Stomach (tissue), 9 donors: ENCODE results near the gene RPS2. TPM values are rescaled to one million over a fixed set of nuclear protein-coding genes. Genes with fewer than 3 reads are reported as not detected.

Experiments
- DNase-seq, 2 donors: peaks; one replicate each; pipeline versions ENCODE4 v3.0.0 to v3.0.0-alpha.2; 2013 to 2019
- H3K27ac ChIP-seq, 5 donors: fragments of 200-600 bp in 4 of 5; sonication (generic) in 4 of 5; one replicate each; pipeline ENCODE4 v1.5.1; 2013 to 2019; ENCODE audit warnings: mild to moderate bottlenecking in 1 of 5, moderate library complexity in 1 of 5
- H3K27me3 ChIP-seq, 3 donors: fragments of 200-600 bp; sonication (generic); one replicate each; pipeline ENCODE4 v1.5.1; 2017 to 2019; ENCODE audit warnings: mixed run types in 1 of 3
- H3K36me3 ChIP-seq, 4 donors: fragments of 200-600 bp; sonication (generic); 1 replicate in 3 of 4; 2 replicates in 1 of 4; pipeline ENCODE4 v1.5.1; 2016 to 2019
- H3K4me1 ChIP-seq, 4 donors: fragments of 200-600 bp; sonication (generic); one replicate each; pipeline ENCODE4 v1.5.1; 2016 to 2019
- H3K4me3 ChIP-seq, 4 donors: fragments of 200-600 bp; sonication (generic) in 3 of 4; one replicate each; pipeline ENCODE4 v1.5.1; 2016 to 2019; ENCODE audit warnings: mild to moderate bottlenecking in 1 of 4
- H3K9me3 ChIP-seq, 4 donors: fragments of 200-600 bp; sonication (generic); one replicate each; pipeline ENCODE4 v1.5.1; 2016 to 2019
- CTCF ChIP-seq, 7 experiments: fragments of 450-650 bp in 4 of 7; fragments of 200-600 bp in 3 of 7; sonication (generic) in 3 of 7; IDR thresholded peaks; one replicate each; pipeline ENCODE4 v1.5.1; 2016 to 2019; ENCODE audit warnings: antibody characterized with exemption in 7 of 7, control low read depth in 2 of 7, mild to moderate bottlenecking in 1 of 7
- EP300 ChIP-seq: sonication (generic); formaldehyde crosslinking; IDR thresholded peaks from one replicate; pipeline ENCODE4 v1.6.1; 2017; ENCODE audit warnings: antibody characterized with exemption
- POLR2A ChIP-seq, 4 donors: fragments of 450-650 bp; IDR thresholded peaks; one replicate each; pipeline ENCODE4 v1.6.1; 2016; ENCODE audit warnings: antibody characterized with exemption in 4 of 4, control low read depth in 2 of 4, mild to moderate bottlenecking in 1 of 4, moderate library complexity in 1 of 4
- POLR2AphosphoS5 ChIP-seq, 3 donors: sonication (generic); formaldehyde crosslinking; IDR thresholded peaks; one replicate each; pipeline ENCODE4 v1.6.1; 2016; ENCODE audit warnings: antibody characterized with exemption in 3 of 3
- WGBS, 5 donors: extraction: QIAGEN DNeasy Blood & Tissue Kit in 3 of 5; methylation state at CpG; one replicate each; pipeline versions ENCODE4 v1.1.5 to v1.1.7; 2013 to 2018; 5-methylcytosine and 5-hydroxymethylcytosine counted together
- intact Hi-C: fragments of 100-400 bp; cut with DNase I; formaldehyde crosslinking; loops from one replicate; pipeline ENCODE4 v1.15.1; 2023; ENCODE audit warnings: low total_unique reads
- polyA plus RNA-seq, 3 donors: library from polyadenylated mRNA; stranded (reverse); fragments of 200-250 nt; gene quantifications; one replicate each; pipeline ENCODE4 v1.2.3, GENCODE V29; 2013
- total RNA-seq, 5 donors: library from RNA; depleted of rRNA; stranded (reverse); fragments of >200 nt; gene quantifications; one replicate each; pipeline versions ENCODE4 v1.1.0 to v1.2.3, GENCODE V29; 2014 to 2016
- donor health status: healthy with polysubstance abuse.
- donor health status: Bipolar disorder and iron deficiency.
- donor health status: healthy.

RPS2 gene
- total and polyA plus RNA-seq, 8 donors: 997 to 4,842 (median 2,511) TPM

- intact Hi-C loops: no loop called here
- Histone ChIP-seq H3K27me3 (peaks cover 4 to 56% (median 36%) of the 10 kb centered on the region in 3 donors), H3K9me3 (no peaks in the 10 kb centered on the region), H3K27ac (peak overlapping the region; percentile 64 to 84 (median 76)), H3K4me1 (peaks cover 32 to 75% (median 65%) of the 10 kb centered on the region in 4 donors), H3K4me3 (peak overlapping the region; percentile 77 to 83 (median 78)), H3K36me3 (peaks cover 17 to 32% (median 30%) of the 10 kb centered on the region in 4 donors)
- 24 to 32% (median 31%) methylated on average over 19 of the region's 19 CpGs for WGBS, 5 donors
- no peak for DNase-seq
- TF ChIP-seq POLR2AphosphoS5 (IDR thresholded peaks at IDR 0.05): no peak
- no peak for TF ChIP-seq POLR2A (IDR thresholded peaks at IDR 0.05)
- no peak for TF ChIP-seq CTCF (IDR thresholded peaks at IDR 0.05)
- no peak for TF ChIP-seq EP300
Measured at GRCh38 chr16:1982991-1983543, 18.4 kb upstream of the RPS2 start.

GRCh38 chr16:1982013-1982433, 17.4 kb upstream of the RPS2 start:
- H3K27me3 ChIP-seq: peaks cover 4 to 65% (median 36%) of the 10 kb centered on the region in 3 donors
- H3K36me3 ChIP-seq: peaks cover 27 to 38% (median 36%) of the 10 kb centered on the region in 4 donors
- TF ChIP-seq POLR2AphosphoS5 (IDR thresholded peaks at IDR 0.05): peak in 1 of 3 donors; percentile 15
- TF ChIP-seq POLR2A (IDR thresholded peaks at IDR 0.05): no peak
- TF ChIP-seq CTCF (IDR thresholded peaks at IDR 0.05): no peak
- TF ChIP-seq EP300: no peak
- 32 to 62% (median 39%) methylated on average over 4 to 5 of the region's 5 CpGs for WGBS, 5 donors
- H3K27ac ChIP-seq: peak overlapping the region in 2 of 5 donors; percentile 5 to 9
- no peak overlapping the region for H3K4me3 ChIP-seq
- DNase-seq: peak in 1 of 2 donors; percentile 65
- H3K4me1 ChIP-seq: peaks cover 32 to 79% (median 65%) of the 10 kb centered on the region in 4 donors
- no peaks in the 10 kb centered on the region for H3K9me3 ChIP-seq
- intact Hi-C loops: no loop called here

GRCh38 chr16:1981398-1981836, 16.8 kb upstream of the RPS2 start, which contains the start of gene NOXO1:
NOXO1 (minus strand) TSS chr16:1981469; CDS start chr16:1981179, 290 bp downstream.
- peak in 1 of 2 donors; percentile 64 for DNase-seq
- WGBS, 5 donors: 22 to 41% (median 28%) methylated on average over 6 of the region's 6 CpGs
- Histone ChIP-seq H3K4me3 (peak within 1 kb of the TSS in 1 of 4 donors; percentile 51), H3K27ac (peak within 1 kb of the TSS in 2 of 5 donors; percentile 5 to 9), H3K4me1 (peaks cover 32 to 79% (median 65%) of the 10 kb centered on the region in 4 donors), H3K27me3 (peaks cover 4 to 71% (median 36%) of the 10 kb centered on the region in 3 donors), H3K36me3 (peaks cover 29 to 38% (median 36%) of the 10 kb centered on the region in 4 donors), H3K9me3 (no peaks in the 10 kb centered on the region)
- intact Hi-C loops: no loop called here
- TF ChIP-seq POLR2AphosphoS5 (IDR thresholded peaks at IDR 0.05) (no peak), EP300 (no peak), POLR2A (IDR thresholded peaks at IDR 0.05) (no peak), CTCF (IDR thresholded peaks at IDR 0.05) (no peak)

- H3K36me3 ChIP-seq: peaks cover 29 to 38% (median 36%) of the 10 kb centered on the region in 4 donors
- H3K4me3 ChIP-seq: no peak overlapping the region
- H3K27me3 ChIP-seq: peaks cover 4 to 77% (median 36%) of the 10 kb centered on the region in 3 donors
- no peak for DNase-seq
- intact Hi-C loops: no loop called here
- peaks cover 32 to 75% (median 62%) of the 10 kb centered on the region in 4 donors for H3K4me1 ChIP-seq
- no peak for TF ChIP-seq POLR2A (IDR thresholded peaks at IDR 0.05)
- TF ChIP-seq POLR2AphosphoS5 (IDR thresholded peaks at IDR 0.05): no peak
- no peak for TF ChIP-seq CTCF (IDR thresholded peaks at IDR 0.05)
- no peak for TF ChIP-seq EP300
- no peaks in the 10 kb centered on the region for H3K9me3 ChIP-seq
- WGBS, 5 donors: 15 to 24% (median 21%) methylated on average over 11 to 16 of the region's 16 CpGs
- H3K27ac ChIP-seq: no peak overlapping the region
Measured at GRCh38 chr16:1980770-1981087, 16.1 kb upstream of the RPS2 start.
